NK-92 (cell line): ENCODE results near the gene KIF21A.
"Not testable (repeated sequence)": the region's sequence is repeated elsewhere in the genome, so short reads cannot be mapped to it uniquely, and the experiment has no call there.

ENCODE experiments used
- DNase-seq: peaks from one replicate; lab custom pipeline; 2025; ENCODE audit not compliant: unreplicated experiment; lab: John Stamatoyannopoulos, UW

Gene KIF21A

GRCh38 chr12:39443081-39443928, at the start of gene KIF21A:
TSS of gene KIF21A (minus strand) at chr12:39443120. CDS start at chr12:39442970, 150 bp downstream.
- no peak for DNase-seq

- no peak for DNase-seq
These were observed 47.8 kb upstream of the KIF21A start for GRCh38 chr12:39490500-39491282.

GRCh38 chr12:39483597-39483996, 40.7 kb upstream of the KIF21A start:
- no peak for DNase-seq

DNA sequence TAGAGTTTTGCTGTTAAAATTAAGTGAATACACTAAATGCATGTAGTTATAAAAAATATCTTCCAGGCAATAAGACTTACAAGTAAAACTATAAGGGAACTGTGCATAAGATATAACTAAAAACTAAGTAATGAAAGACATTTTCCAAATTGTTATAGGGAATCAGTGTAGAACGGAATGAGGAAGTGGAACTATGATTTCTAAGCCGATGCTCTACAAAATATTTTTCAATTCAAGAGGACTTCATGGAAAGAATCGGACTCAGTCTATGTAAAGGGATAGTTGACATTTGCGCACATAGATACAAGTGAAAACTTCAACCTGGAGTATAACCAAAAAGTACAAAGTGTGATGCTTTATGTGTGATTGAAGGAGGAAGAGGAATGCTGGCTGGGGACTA, 40.1 kb upstream of the KIF21A start:
- DNase-seq = no peak

GRCh38 chr12:39476894-39477293, 34.0 kb upstream of the KIF21A start:
- no peak for DNase-seq

- no peak for DNase-seq
These were observed 33.2 kb upstream of the KIF21A start for GRCh38 chr12:39476121-39476520.

DNA sequence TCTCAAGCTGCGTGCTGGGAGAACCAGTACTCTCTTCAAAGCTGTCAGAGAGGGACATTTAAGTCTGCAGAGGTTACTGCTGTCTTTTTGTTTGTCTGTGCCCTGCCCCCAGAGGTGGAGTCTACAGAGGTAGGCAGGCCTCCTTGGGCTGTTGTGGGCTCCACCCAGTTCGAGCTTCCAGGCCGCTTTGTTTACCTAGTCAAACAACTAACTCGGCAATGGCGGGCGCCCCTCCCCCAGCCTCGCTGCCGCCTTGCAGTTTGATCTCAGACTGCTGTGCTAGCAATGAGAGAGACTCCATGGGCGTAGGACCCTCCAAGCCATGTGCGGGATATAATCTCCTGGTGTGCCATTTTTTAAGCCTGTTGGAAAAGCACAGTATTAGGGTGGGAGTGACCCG, 32.2 kb upstream of the KIF21A start:
- not testable (repeated sequence) for DNase-seq

DNA sequence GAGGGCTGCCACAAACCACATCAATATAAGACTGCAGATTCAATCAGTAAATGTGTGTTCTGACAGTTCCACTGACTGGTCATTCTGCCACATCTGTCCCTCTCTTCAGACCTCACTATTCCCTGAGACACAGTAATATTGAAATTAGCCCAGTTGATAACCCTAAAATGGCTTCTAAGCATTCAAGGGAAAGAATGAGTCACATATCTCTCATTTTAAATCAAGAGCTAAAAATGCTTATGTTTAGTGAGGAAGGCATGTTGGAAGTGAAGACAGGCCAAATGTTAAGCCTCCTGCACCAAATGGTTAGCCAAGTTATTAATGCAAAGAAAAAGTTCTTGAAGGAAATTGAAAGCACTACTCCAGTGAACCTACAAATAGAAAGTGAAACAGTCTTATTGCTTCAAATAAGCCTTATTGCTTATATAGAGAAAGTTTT, 24.5 kb upstream of the KIF21A start:
- no peak for DNase-seq

GRCh38 chr12:39464976-39465695, 22.2 kb upstream of the KIF21A start:
- no peak for DNase-seq

DNA sequence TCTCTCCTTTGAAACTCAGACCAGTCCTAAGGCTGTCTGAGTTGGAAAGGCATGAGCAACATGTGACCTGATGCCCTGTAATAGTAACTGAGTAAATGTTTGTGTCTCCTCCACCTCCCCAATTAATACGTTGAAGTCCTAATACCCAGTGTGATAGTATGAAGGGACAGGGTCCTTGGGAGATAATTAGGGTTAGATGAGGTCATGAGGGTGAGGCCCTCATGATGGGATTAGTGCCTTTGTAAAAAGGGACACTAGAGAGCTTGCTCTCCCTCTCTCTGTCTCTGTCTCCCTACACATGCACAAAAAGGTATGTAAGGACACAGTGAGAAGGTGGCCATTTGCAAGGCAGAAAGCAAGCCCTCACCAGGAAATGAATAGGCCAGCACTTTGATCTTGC, 18.1 kb upstream of the KIF21A start:
- DNase-seq = no peak

GRCh38 chr12:39459027-39459434, 16.1 kb upstream of the KIF21A start:
- DNase-seq = no peak

GRCh38 chr12:39451977-39452376, 9.1 kb upstream of the KIF21A start:
- no peak for DNase-seq

- no peak for DNase-seq
These were observed 5.1 kb upstream of the KIF21A start for GRCh38 chr12:39448038-39448437.

DNA sequence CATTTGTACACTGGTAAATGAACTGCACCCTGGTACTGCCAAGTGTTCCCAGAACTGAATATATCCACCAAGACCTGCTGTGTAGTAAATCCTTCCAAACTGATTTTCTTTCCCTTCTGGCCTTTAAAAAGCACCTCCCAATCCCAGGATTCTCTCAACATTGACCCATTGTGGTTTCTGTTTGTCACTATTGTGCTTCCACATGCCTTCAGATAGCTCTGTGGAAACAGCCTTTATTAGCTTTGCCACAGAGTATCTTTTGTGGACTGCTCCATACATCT, 949 bp upstream of the KIF21A start:
- DNase-seq = no peak

DNA sequence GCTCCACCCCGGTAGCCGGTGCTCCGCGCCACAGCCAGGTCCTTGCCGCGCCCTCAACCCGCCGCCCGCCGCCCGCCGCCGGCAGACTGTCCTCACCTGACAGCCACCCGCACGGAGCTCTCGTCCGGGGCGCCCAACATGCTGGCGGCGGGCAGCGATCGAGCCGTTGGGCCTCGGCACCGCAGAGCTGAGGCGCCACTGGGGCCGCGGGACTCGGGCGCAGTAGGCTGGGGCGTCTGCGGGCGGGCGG, 164 bp downstream of the KIF21A start:
- no peak for DNase-seq

- DNase-seq = no peak
These were observed 723 bp downstream of the KIF21A start for GRCh38 chr12:39441963-39442830.

- no peak for DNase-seq
These were observed 1.5 kb downstream of the KIF21A start for GRCh38 chr12:39441189-39441962.

GRCh38 chr12:39440781-39441180, 2.1 kb downstream of the KIF21A start:
- DNase-seq = no peak

DNA sequence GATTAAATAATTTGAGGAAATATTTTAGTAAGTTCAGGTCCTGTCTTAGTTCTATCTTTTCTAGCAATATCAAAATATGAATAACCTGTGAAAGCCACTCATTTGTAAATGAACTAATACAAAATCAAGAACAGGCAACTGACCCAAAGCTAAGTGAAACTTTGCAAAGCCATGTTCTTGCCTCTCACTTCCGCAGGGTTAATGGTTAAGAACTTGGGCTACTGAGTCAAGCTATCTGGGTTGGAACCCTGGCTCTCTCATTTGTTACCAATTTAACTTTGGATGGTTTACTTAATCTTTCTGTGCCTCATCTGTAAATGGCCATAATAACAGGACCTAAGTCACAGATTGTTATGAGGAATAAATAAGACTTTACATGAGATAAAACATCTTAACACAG, 2.8 kb downstream of the KIF21A start:
- no peak for DNase-seq

DNA sequence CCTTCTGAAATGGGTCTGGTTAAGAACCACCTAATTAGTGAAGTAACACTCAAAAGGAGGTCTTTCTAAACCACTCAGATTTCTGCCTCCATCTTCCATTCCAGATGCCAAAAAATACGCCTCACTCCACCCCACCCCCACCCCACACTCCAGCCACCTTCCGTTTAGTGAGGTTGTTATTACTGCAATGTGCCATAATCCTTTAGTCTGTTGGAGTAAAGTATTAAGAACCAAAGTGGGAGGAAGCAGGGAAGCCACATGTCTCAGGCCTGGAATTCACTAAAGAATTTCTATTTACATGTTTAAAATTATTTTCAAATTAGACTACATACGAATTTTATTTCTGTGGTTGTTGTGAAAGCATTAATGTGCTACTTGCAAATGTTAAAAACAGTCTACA, 7.4 kb downstream of the KIF21A start:
- no peak for DNase-seq
